MG63 (cell line): ENCODE data around the gene FABP7. TPM values are rescaled to one million over a fixed set of nuclear protein-coding genes. Genes with fewer than 3 reads are reported as not detected.

Experiments
- total RNA-seq: library from RNA; depleted of rRNA; stranded (reverse); fragments of >200 nt; shearing (Covaris generic); gene quantifications from 2 replicates; pipeline ENCODE4 v1.2.3, GENCODE V29; 2014; ENCODE audit warnings: low replicate concordance; rRNA removed

FABP7 gene
- total RNA-seq, 1 experiment from 2014 or later, result not detected

Other genes with a start within 250 kb of the FABP7 start
- gene PKIB, start 169.3 kb upstream of the FABP7 start, total RNA-seq, result 0.89 TPM in 1 of 2 replicates, not detected in the other
- gene SMPDL3A, start 9.5 kb downstream of the FABP7 start, total RNA-seq, result 2.0 and 2.1 TPM in 2 replicates
- gene CLVS2, start 216.5 kb downstream of the FABP7 start, total RNA-seq, result not detected in 2 replicates